HG03045 (cell line): ENCODE data around the gene KSR1.
A peak's percentile ranks its signal among the peaks of the same experiment; 100 is the strongest.

Experiments used
- ATAC-seq: cut with Tn5 transposase; IDR thresholded peaks from one replicate; pipeline ENCODE4 v1.9.1; 2021; ENCODE audit warnings: mild to moderate bottlenecking, moderate library complexity; ENCODE audit not compliant: unreplicated experiment

Gene KSR1

DNA sequence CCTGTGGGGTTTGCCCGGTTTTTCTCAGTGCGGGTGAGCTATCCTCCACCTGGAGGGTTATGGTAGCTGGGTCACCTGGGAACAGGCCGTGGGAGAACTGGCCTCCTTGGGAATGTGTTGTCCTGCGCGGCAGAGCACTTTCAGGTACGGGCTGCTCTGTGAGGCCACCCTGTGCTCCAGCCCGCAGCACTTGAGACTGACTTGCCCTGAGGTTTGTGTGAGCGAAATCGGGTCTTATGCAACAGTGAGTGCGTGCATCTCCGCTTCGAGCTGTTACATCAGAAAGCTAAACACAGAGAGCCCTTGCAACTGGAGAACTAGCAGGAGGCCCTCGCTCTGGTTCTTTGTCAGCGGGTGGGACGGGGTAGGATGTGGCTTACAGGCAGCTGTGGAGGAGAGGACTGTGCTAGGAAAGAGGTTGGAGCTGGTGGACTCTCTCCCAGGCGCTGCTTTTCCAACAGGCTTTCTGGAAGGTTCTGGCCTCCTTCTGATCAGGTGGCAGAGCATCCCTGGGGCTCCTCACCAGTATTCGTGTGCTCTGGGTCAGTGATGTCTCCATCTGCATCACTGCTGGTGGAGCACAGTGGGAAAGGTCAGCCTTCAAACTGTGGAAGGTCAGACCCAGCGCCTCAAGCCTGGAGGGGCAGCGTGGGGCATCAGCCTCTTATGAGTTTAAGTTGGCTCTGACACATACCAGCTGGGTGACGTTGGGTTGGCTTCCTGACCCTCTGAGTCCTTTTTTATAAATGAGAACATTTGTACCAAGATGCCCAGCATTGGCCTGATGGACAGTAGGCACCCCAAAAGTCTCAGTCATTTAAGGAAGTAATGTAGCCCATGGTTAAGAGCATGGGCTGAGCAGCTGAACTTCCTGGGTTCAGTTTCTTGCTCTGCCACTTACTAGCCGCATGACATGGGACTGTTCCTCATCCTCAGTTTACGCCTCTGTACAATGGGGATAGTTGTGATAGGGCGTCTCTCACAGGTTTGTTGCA, 76.3 kb downstream of the KSR1 start:
- no peak for ATAC-seq

DNA sequence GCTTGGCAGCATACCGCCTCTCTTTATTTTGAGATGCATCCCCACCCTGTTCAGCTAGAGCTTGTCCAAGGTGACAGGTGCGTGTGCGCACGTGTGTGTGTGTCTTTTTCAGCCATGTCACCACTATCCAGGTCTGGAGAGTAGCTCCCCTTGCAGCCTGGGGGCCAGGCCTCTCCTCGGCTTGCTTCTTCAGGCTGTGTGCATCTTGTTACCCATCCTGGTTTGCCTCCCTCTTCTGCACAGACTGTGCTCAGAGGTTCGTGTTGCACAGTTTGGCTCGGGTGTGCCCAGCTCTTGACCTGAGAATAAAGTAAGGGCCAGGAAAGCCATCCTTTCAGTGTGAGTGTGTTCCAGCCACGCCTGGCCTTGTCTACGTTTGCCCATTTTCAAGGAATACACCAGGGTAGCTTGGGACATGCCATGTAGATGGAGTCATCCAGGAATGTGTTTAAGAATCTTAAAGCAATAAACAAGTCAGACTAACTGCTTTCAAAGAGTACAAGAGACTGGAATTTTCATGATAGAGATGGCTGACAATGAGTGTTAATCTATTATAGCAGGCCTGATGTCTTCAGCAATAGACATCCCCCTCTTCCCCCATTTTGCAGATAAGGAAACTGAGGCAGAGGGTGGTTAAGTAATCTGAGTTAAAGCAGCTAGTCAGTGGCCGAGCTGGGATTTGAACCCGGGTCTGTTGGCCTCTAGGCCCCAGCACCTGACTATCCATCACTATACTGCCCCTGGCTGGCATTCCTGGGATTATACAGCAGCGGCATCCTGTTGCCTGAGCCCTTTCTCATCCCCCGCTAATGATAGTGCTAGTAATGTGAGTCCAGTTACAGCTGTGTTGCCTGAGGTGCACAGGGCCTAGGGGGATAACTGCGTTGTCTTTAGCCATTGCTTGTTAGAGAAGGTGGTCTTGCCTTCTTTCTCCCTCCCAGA, 77.9 kb downstream of the KSR1 start:
- ATAC-seq = no peak

DNA sequence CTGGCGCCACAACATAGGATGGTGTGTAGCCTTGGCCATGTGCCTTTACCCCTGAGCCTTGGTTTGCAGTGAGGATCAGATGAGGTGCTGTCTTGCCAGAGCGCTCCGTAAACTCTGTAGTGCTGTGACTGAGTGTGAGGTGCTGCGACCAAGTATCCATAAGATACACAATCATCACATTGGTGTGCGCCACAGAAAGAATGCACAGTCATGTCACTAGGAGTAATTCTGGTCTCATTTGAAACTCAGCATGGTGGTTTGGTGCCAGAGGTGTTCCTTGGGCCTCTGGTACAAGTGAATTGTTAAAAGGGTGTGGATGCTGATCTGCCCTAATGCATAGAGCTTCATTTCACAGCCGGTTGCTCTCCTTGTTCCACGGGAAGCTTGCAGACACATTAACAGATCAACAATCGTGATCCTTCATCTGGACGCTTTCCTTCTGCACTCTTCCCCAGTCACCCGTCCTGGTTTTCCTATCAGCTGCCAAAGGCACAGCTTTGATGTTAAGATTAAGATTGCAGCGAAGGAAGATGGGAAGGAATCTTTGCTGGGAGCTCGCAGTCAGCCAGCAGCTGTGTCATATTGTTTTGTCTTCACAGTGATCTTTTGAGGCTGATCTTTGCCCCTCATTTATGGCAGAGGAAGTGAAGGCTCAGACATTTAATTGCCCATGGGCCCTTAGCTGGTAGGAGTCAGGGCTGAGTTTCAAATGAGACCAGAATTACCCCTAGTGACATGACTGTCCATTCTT, 79.1 kb downstream of the KSR1 start:
- ATAC-seq = no peak

DNA sequence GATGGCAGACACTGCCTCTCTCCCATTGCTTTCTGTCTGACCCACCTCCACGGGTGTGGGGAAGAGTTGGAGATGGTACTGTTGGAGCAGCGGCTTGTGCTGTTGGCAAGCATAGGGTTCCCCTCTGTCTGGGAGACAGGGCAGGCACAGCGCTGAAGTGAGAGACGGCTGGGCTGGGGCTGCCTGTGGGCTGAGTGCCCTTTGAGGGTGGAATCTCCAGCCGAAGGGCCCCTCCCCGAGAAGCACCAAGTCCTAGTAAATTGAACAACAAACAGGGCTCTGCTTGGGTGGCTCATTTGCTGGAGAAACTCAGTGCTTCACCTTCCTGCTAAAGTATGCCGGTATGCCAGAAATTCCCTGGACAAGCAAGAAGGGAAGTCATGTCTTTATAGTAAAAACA, 79.7 kb downstream of the KSR1 start:
- ATAC-seq = no peak

DNA sequence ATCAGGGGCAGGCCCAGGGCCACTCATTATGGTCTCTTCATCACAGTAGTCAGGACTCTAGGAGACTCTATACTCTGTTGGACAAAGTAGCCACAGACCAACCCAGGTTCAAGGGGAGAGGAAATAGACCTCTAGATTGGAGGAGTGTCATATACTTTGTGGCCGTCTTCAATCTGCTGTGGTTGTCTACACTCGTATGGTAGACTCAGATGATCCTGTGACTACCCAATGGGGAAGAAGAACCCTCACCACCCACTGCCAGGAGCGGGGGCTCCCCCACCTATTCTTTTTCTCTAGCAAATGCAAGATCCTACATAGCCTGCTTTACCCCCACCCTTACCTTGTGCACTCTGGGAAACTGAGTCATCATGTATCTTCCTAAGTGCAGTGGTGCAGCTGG, 80.5 kb downstream of the KSR1 start:
- ATAC-seq = no peak

DNA sequence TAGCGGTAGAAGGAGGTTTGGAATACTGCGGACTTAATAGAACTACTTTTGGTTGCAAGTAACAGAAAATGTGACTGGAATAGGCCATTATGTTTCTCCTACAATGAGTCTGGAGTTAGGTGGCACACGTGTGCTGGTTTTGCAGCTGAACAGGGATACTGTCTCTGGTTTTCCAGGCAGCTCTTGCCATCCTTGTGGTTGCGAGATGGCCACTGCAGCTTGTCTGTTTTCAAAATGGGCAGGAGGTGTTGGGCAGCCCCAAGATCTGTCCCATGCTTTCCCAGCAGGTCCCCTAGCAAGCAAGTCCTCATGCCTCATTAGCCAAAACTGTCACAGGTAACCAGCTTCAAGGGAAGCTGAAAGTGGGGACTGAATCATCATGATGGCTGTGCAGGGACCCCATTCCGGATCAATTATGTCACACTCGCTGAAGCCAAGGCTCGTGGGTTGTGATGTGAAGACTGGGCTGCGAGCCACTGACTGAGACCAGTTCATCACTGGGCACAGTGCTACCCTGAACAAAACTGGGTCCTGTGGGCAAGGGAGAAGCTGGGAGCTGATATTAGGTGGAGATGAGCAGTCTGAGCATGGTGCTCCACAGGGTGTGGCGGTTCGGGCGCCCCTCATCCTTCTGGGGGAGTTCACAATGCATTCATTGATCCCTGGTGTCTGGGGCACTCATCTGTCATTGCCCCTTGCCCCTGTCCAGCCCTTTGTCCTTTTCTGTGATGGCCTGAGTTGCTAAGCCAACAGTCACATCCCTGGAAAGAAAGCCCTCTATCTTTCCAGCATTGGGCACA, 82.1 kb downstream of the KSR1 start:
- ATAC-seq = no peak

DNA sequence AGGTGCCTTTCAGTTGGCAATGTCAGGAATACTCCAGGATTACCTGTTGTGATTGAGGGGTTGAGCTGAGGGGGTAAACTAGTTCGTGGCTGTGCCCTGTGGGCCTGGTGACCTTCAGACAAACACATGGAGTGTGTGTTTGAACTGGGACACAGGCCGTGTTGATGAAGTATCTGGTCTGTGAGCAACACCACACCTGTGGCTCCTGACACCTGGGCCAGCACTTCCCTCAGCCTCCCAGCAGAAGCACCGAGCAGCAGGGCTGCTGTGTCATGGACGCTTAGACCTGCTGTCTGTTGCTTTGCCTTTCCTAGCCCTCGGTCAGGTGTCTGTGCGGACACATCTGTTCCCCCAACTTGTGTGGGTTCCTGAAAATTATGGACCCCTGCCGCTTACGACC, 82.9 kb downstream of the KSR1 start:
- ATAC-seq = no peak

DNA sequence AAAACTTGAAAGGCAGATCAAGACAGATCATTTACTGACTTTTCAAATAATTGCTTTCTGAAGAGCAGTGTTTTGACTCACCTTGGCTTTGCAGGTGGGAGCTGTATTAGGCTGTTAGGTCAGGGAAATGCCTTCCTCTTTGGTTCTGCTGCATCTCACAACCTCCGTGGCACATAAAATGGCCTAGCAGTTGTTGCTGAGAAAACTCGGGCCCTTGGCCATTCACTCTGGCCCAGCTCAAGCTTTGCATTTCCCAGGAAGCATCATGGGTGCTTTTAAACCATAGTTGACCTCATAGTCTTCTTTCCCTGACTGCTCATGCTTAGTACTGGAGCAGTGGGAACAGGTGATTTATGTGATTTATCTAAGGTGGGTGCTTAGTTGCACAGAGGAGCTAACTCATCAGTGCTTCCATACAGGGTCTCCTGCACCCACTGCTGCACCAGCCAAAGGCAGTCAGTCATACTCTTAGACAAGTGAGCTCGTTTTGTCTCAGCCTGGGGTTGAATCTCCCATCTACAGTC, 83.6 kb downstream of the KSR1 start:
- no peak for ATAC-seq

DNA sequence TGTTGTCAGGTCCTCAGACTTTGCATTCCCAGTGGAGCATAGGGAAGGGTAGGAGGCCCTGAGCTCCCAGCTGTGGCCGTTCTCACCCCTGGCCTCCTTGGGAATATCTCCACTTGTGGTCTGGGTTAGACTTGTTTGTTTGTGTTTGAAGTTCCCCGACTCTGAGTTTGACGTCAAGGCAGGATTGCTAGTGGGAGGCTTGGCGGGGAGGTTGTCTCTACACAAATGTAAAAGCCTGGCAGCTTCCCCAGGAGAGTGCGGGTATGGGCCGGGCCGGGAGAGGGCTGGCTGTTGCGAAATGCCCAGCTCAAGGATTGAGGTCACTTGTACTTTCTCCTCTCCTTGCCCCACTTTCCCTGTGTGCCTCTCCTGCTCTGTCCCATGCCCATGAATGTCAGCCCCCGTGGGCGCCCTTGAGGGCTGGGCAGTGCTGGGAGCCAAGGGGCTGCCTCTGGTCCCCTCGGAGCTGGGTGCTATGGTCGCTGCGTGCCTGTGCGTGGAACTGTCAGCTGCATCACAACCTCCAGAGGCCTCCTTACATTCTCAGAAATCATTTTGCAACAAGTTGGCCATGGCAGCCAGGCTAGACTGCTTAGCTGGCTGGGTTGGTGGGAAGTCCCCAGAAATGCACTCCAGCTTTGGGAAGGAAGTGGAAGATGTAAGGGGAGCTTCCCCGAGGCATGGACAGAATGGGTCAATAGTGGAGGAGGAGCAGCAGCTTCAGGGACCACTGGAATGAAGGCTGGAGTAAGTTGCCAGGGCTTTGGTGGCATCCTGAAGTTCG, 84.3 kb downstream of the KSR1 start:
- ATAC-seq = no peak

DNA sequence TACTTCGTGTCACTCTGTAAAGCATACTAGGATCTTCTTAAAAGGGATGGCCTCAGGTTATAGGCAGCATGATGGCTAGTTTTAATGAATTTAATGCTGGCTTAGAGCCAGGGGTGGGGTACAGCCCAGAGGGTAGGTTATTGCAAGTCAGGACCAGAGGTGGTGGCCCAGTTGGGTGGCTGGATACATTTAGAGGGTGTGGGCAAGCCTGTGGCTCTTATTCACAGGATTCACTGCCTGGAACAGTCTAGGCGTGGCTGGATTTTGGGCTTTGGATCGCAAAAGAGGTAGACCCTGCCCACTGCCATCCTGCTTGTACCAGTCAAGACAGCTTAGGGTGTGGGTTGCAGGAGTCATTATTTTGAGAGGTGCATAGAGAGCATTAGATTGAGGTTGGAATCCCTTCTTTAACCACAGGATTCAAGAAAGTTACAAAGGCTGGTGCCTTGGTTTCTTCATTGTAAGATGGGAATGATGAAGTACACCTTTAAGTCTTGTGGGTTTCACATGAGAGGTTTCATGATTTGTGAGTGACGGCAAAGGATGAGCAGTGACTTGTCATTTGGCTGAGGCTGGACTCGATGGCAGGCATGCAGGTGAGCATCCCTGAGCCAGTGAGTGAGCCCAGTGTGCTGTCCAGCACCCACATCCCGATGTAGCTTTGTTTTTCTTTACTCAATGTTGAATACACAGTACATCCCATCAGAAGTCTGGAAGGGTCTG, 85.2 kb downstream of the KSR1 start:
- ATAC-seq = no peak

DNA sequence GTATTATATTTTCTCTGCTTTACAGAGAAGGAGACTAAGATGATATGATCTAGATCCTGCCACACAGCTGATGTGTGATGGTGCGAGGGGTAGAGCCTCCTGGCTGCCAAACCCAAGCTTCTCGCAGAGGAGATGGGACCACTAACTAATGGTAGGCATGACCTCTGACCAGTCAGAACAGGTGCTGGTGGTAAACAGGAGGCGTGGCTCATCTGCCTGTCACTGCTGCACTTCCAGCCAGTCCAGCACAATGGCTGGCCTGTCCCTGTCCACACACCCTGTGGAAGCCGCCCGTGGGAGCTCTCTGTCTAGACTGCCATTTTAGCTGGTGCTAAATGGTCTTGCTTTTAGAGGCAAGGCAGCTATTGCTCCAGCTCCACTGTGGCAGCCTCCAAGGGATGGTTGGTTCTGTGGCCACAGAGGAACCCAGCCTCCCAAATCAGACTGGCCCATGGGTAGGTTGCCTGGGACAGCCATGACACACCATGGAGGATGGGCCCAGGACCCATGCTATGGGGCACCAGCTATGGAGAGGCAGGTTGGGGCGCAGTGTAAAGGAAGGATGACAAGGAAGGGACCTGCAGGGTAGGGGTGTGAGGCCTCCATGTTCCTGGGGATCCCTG, 86.7 kb downstream of the KSR1 start:
- no peak for ATAC-seq

DNA sequence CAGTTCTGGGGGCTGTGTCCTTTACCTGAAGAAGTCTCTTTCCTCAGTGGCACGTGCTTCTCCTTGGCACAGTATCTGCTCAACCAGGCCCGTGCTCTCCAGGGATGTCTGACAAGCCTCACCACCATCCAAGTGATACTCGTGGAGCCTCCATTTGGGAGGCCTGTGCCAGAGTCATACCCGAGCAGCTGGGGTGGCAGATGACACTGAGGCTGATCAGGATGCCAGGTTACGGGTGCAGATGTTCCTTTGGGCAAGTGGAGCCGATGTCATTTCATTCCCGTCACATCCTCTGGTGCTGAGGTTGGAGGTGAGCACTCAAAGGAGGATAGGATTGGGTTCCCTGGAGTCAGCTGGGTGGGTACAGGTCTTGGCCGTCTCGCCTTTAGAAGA, 87.2 kb downstream of the KSR1 start:
- no peak for ATAC-seq

DNA sequence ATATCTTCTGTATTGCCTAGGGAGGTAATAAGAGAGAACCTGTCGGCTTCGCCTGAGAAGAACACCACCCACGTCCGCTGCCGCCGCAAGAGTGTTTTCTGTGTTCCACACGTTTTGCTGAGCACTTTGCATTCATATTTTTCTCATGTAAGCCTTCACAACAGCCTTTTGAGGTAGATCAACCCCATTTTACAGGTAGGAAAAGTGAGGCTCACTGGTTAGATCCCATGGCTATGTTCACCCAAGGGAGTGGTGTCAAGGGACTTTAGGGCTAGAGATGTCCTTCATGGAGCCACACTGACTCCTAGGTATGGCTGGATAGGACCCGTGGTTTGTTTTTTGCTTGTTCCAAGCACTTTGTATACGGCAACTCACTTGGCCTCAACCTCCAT, 87.7 kb downstream of the KSR1 start:
- ATAC-seq = no peak

DNA sequence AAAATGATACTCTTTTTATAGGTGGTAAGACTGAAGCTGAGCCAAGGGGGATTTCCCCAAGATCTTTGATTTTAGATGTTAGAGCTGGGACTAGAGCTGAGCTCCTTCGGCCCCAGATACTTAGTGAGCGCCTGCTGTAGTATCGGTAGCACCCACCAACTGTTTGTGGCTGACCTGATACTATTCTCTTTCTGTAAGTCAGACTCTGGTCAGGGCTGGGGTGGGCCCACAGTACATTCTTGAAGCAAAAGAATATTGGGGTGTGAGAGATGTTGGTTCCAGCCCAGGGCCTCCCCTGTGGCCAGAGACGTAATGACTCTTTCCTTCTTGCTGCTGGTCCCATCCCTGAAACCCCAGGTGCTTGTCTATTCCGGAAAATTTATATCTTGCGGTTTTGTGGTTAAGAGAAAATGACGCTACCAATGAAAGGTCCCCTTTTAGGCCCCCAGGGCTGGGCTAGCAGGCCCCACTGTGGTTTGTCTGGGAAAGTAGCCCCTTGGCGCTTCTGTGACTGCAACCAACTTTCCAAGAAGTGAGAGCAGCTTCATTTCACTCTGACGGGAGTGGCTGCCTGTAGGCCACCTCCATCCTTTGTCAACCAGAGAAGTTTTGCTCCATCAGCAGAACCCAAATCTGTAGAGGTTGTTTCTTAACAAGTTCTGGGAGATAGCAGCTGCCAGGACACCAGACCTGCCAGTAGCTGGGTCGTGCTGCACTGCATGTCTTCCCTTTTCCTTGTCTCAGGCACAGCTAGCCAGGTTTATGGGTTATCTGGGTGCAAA, 88.3 kb downstream of the KSR1 start:
- peak; percentile 83 for ATAC-seq

DNA sequence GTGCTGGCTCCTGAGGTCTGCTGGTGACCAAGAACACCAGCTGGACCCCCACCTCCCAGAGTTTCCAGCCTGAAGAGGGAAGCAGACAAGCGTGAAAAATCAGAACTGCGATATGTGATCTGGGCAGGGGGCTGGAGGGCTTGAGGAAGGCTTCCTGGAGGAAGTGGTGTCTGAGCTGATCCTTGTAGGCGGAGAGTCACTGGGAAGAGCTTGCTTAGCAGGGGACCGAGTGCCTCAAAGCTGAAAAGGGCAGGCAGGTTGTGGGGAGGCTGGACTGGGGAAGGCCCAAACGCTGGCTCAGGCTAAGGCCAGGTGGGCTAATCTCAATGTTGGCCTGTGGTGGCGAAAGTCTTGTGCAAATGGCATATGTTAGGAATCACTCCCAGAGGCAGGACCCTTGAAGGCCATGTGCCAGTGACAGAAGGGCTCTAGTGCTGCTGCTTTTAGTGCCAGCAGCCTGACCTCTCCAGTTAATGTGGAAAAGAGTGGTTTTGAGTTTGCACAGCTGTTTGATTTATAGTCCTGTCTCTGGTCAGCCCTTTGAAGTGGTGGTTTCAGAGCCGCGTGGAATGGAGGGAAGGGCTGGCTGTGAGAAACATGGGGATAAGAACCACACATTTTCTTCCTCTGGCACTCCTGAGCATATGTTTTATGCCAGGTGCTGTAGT, 89.4 kb downstream of the KSR1 start:
- no peak for ATAC-seq

DNA sequence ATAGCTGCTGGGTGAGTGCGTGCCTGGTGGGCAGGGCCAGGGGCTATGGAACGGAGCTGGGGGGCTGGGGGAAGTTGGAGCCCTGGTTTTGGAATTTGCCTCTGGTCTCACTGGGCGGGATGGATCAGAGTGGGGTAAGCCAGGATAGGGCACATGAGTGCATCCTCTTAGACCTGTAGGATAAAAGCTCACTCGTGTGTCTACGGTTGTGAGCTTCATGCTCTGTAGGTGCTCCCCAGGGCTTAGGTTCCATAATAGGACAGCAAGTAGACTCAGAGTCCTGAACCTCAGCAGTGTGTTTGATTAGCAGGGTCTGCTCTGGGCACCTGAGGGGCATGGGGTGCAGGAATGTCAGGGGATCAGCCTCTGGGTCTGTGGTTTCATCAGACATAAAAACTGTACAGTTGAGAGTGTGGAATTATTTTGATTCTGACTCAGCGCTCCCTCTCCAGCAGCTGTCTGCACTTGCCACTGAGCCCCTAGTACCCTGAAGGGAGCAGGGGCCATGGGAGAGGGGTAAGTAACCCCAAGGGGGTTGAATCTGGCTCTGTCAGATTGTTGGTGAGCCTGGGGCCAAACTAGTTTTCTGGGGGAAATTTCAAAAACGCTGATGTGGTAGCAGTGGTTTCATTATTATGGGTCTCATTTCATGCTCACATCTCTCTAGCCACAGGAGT, 90.5 kb downstream of the KSR1 start:
- ATAC-seq = no peak
